GM19239 (cell line): Measurements from ENCODE around the gene LETMD1.
"Not testable (repeated sequence)": the region's sequence is repeated elsewhere in the genome, so short reads cannot be mapped to it uniquely, and the experiment has no call there.

Experiments
- DNase-seq: peaks from one replicate; pipeline ENCODE4 v3.0.0; 2011; ENCODE audit warnings: low spot score; ENCODE audit not compliant: insufficient read length
- FAIRE-seq: peaks from 2 replicates; lab custom pipeline; 2011; peaks lifted over from hg19 to GRCh38; lab: Jason Lieb, UNC

LETMD1 gene

GRCh38 chr12:51075390-51075789 is 27.3 kb downstream of the LETMD1 start:
- no peak for DNase-seq
- FAIRE-seq, result no peak

- DNase-seq (no peak), FAIRE-seq (no peak)
These were observed 28.3 kb downstream of the LETMD1 start for GRCh38 chr12:51076236-51076930.

- no peak for DNase-seq
- no peak for FAIRE-seq
These were observed 29.8 kb downstream of the LETMD1 start for GRCh38 chr12:51077930-51078329.

- not testable (repeated sequence) for FAIRE-seq
These were observed 30.2 kb downstream of the LETMD1 start for GRCh38 chr12:51078346-51078745.

GRCh38 chr12:51078866-51079265 is 30.7 kb downstream of the LETMD1 start:
- FAIRE-seq, DNase-seq: not testable (repeated sequence)

More at GRCh38 chr12:51078346-51078745, 30.2 kb downstream of the LETMD1 start:
- not testable (repeated sequence) for DNase-seq

- no peak for FAIRE-seq
These were observed 32.0 kb downstream of the LETMD1 start for GRCh38 chr12:51080136-51080535.

GRCh38 chr12:51081421-51081820 is 33.3 kb downstream of the LETMD1 start:
- FAIRE-seq (no peak), DNase-seq (no peak)

More at GRCh38 chr12:51080136-51080535, 32.0 kb downstream of the LETMD1 start:
- no peak for DNase-seq

GRCh38 chr12:51082561-51083125 is 34.5 kb downstream of the LETMD1 start:
- FAIRE-seq (no peak), DNase-seq (no peak)

GRCh38 chr12:51083126-51083833 is 35.2 kb downstream of the LETMD1 start, which contains the start of gene CSRNP2:
TSS of gene CSRNP2 (minus strand) at chr12:51083596. CDS start at chr12:51076561, 7,035 bp downstream.
- peak; percentile 93 for FAIRE-seq
- DNase-seq, result peak; percentile 94

- no peak for DNase-seq
- FAIRE-seq, result no peak
These were observed 37.6 kb downstream of the LETMD1 start for GRCh38 chr12:51085757-51086156.

GRCh38 chr12:51086933-51087332 is 38.8 kb downstream of the LETMD1 start:
- FAIRE-seq (no peak), DNase-seq (no peak)

- peak; percentile 13 for DNase-seq
- peak; percentile 75 for FAIRE-seq
These were observed 39.7 kb downstream of the LETMD1 start for GRCh38 chr12:51087818-51088217.

- FAIRE-seq (no peak), DNase-seq (no peak)
These were observed 42.6 kb downstream of the LETMD1 start for GRCh38 chr12:51090705-51091229.

GRCh38 chr12:51098611-51099010 is 50.5 kb downstream of the LETMD1 start:
- no peak for FAIRE-seq

GRCh38 chr12:51103977-51104376 is 55.9 kb downstream of the LETMD1 start:
- DNase-seq (no peak), FAIRE-seq (no peak)

More at GRCh38 chr12:51098611-51099010, 50.5 kb downstream of the LETMD1 start:
- DNase-seq, result no peak

GRCh38 chr12:51108136-51108535 is 60.0 kb downstream of the LETMD1 start:
- no peak for DNase-seq
- no peak for FAIRE-seq
